Measurements from ENCODE around the gene MLLT1. TPM values are rescaled to one million over a fixed set of nuclear protein-coding genes. Genes with fewer than 3 reads are reported as not detected.

MLLT1 gene
- total RNA-seq, 1 experiment from 2014 or later = 55.0 TPM

DNA sequence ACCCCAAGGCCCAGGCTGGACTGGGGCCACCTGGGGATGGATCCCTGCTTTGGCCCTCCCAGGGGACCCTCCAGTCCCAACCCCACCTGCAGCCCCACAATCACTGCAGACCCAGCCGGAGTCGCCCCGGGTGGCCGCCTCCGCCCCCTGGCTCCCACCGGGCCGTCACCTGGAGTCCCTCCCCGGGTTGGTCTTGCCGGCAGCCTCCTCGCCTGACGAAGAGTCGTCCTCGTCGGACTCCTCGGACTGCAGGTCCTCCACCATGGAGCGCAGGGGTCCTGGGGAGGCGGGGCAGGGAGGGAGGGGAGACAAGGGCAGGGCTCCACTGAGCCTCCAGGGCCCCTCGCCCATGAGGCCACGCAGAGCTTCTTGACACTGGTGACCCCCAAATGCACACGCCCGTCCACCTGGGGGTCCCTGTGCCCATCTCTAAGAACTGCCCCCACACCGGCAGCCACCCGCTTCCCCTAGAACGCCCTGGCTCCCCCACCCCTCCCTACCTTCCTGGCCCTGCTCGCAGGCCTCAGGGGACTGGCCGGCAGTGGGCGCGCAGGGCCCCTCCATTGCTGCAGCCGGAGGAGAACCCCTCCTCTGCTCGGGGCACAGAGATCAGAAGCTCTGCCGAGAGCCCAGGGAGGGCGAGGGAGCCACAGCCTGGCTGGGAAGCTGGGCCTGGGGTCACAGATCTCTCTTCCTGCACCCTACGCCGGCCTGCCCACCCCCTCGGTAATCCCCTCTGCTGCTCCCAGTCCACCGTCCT lies 63.4 kb downstream of the MLLT1 start:
- ChIA-PET CTCF (no interaction called here), RAD21 (ENCODE audit: low non-redundant PET in 1 of 2, low total read pairs in 2 of 2, uncharacterized antibody in 2 of 2, unreplicated experiment in 2 of 2) (no interaction called here), POLR2A (no interaction called here)
- H3K36me3 ChIP-seq (ENCODE audit: control insufficient read depth in 1 of 2, insufficient read depth in 2 of 2, low read length in 2 of 2) = peaks cover 0 to 2% of the 10 kb centered on the region in 2 experiments; a peak in 1 of 4 replicates
- ATAC-seq (no peak), DNase-seq (ENCODE audit: low read depth, low spot score) (no peak)
- intact Hi-C loops (cut with micrococcal nuclease) = loop anchor here (5.0 kb wide), 2 partner anchors 136 to 646 kb away; no protein-coding TSS in a partner anchor
- H3K27ac ChIP-seq (ENCODE audit: low read depth, low read length) = no peak overlapping the region
- no peak overlapping the region for H3K4me2 ChIP-seq (ENCODE audit: low read length)
- no TSS peak for BruUV-seq (replicated peaks)
- no peaks in the 10 kb centered on the region for H3K9me3 ChIP-seq (ENCODE audit: control insufficient read depth in 1 of 2, insufficient read depth in 1 of 2, low read depth in 1 of 2, low read length in 2 of 2)
- no peaks in the 10 kb centered on the region for H3K27me3 ChIP-seq (ENCODE audit: insufficient read depth, low read length)
- H3K9me2 ChIP-seq (ENCODE audit: insufficient read depth) = no peaks in the 10 kb centered on the region
- H3K9ac ChIP-seq (ENCODE audit: low read length) = no peak overlapping the region
- H2AFZ ChIP-seq (ENCODE audit: low read depth, low read length, poor library complexity, severe bottlenecking) = no peak overlapping the region
- TF ChIP-seq, protein P1, sequence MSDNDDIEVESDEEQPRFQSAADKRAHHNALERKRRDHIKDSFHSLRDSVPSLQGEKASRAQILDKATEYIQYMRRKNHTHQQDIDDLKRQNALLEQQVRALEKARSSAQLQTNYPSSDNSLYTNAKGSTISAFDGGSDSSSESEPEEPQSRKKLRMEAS (IDR thresholded peaks at IDR 0.05) = no peak
- TF ChIP-seq CEBPB (IDR thresholded peaks at IDR 0.05; ENCODE audit: low read depth) = no peak
- no peaks in the 10 kb centered on the region for H3K79me2 ChIP-seq (ENCODE audit: insufficient read depth, low read length)
- H4K20me1 ChIP-seq (ENCODE audit: insufficient read depth) = no peaks in the 10 kb centered on the region
- H3K4me1 ChIP-seq (ENCODE audit: control insufficient read depth in 1 of 2, insufficient read depth in 2 of 2, low read length in 2 of 2) = peaks cover 0 to 8% of the 10 kb centered on the region in 2 experiments; a peak in 1 of 4 replicates
- H3K4me3 ChIP-seq (replicated peaks in 1 of 2; ENCODE audit: low read depth in 1 of 2, low read length in 2 of 2) = no peak overlapping the region

- no peak for DNase-seq (ENCODE audit: low read depth, low spot score)
- intact Hi-C loops (cut with micrococcal nuclease) = loop anchor here (5.0 kb wide), 2 partner anchors 137 to 647 kb away; no protein-coding TSS in a partner anchor
- RAD21 ChIA-PET (ENCODE audit: low non-redundant PET in 1 of 2, low total read pairs in 2 of 2, uncharacterized antibody in 2 of 2, unreplicated experiment in 2 of 2) = no interaction called here
- no peak for TF ChIP-seq ZNF274 (IDR thresholded peaks at IDR 0.05; ENCODE audit: low read depth, low read length)
- TF ChIP-seq ZFX (IDR thresholded peaks at IDR 0.05) = no peak
- no peak for TF ChIP-seq SIN3A (IDR thresholded peaks at IDR 0.05; ENCODE audit: low read depth)
- TF ChIP-seq POLR2A (IDR thresholded peaks at IDR 0.05; ENCODE audit: borderline replicate concordance, extremely low read depth, insufficient read depth, insufficient read length) = no peak
- TF ChIP-seq, protein P1 (IDR thresholded peaks at IDR 0.05) = no peak
- TF ChIP-seq EZH2phosphoT487 (IDR thresholded peaks at IDR 0.05; ENCODE audit: borderline replicate concordance) = no peak
- TF ChIP-seq ZBTB33 (IDR thresholded peaks at IDR 0.05; ENCODE audit: extremely low read depth, insufficient replicate concordance, low read length) = no peak
- no peak for TF ChIP-seq TCF7L2 (IDR thresholded peaks at IDR 0.05; ENCODE audit: borderline replicate concordance, extremely low read depth, insufficient read depth, insufficient read length)
- TF ChIP-seq CBX3 (IDR thresholded peaks at IDR 0.05; ENCODE audit: low read depth) = no peak
- no peak for TF ChIP-seq CTCF (IDR thresholded peaks at IDR 0.05 in 2 of 3, conservative IDR thresholded peaks at IDR 0.05 in 1 of 3; ENCODE audit: borderline replicate concordance in 1 of 3, insufficient read depth in 1 of 3, low read depth in 2 of 3, low read length in 2 of 3)
- TF ChIP-seq ELF1 (IDR thresholded peaks at IDR 0.05; ENCODE audit: borderline replicate concordance, low read depth) = no peak
- no peak for TF ChIP-seq CEBPB (IDR thresholded peaks at IDR 0.05; ENCODE audit: low read depth)
- no peak for TF ChIP-seq YY1 (IDR thresholded peaks at IDR 0.05; ENCODE audit: extremely low read depth, insufficient replicate concordance, low read depth, low read length)
- TF ChIP-seq FOSL1 (IDR thresholded peaks at IDR 0.05; ENCODE audit: low read depth) = no peak
Observed at GRCh38 chr19:6215701-6216235, 64.0 kb downstream of the MLLT1 start.

More at GRCh38 chr19:6215701-6216235, 64.0 kb downstream of the MLLT1 start:
- Histone ChIP-seq H3K9ac (ENCODE audit: low read length) (no peak overlapping the region), H3K36me3 (ENCODE audit: control insufficient read depth in 1 of 2, insufficient read depth in 2 of 2, low read length in 2 of 2) (peaks cover 0 to 2% of the 10 kb centered on the region in 2 experiments; a peak in 1 of 4 replicates), H4K20me1 (ENCODE audit: insufficient read depth) (no peaks in the 10 kb centered on the region), H3K4me1 (ENCODE audit: control insufficient read depth in 1 of 2, insufficient read depth in 2 of 2, low read length in 2 of 2) (peaks cover 0 to 8% of the 10 kb centered on the region in 2 experiments; a peak in 1 of 4 replicates), H3K9me2 (ENCODE audit: insufficient read depth) (no peaks in the 10 kb centered on the region), H2AFZ (ENCODE audit: low read depth, low read length, poor library complexity, severe bottlenecking) (no peak overlapping the region), H3K27ac (ENCODE audit: low read depth, low read length) (no peak overlapping the region), H3K27me3 (ENCODE audit: insufficient read depth, low read length) (no peaks in the 10 kb centered on the region), H3K9me3 (ENCODE audit: control insufficient read depth in 1 of 2, insufficient read depth in 1 of 2, low read depth in 1 of 2, low read length in 2 of 2) (no peaks in the 10 kb centered on the region), H3K79me2 (ENCODE audit: insufficient read depth, low read length) (no peaks in the 10 kb centered on the region), H3K4me3 (replicated peaks in 1 of 2; ENCODE audit: low read depth in 1 of 2, low read length in 2 of 2) (no peak overlapping the region), H3K4me2 (ENCODE audit: low read length) (no peak overlapping the region)
- CTCF ChIA-PET = no interaction called here
- no TSS peak for BruUV-seq (replicated peaks)
- POLR2A ChIA-PET = no interaction called here
- no peak for ATAC-seq
